Thoracic aorta (tissue), 2 donors: ENCODE measurements around the gene MT2A. TPM values are rescaled to one million over a fixed set of nuclear protein-coding genes. Genes with fewer than 3 reads are reported as not detected.

Experiments used
- ATAC-seq: fragments of 150-250 bp; one replicate; pipeline ENCODE4 v1.8.0; 2017; ENCODE audit warnings: low read depth; ENCODE audit not compliant: insufficient number of reproducible peaks, low FRiP score
- DNase-seq: peaks from one replicate; pipeline ENCODE4 v3.0.0-alpha.2; 2020; ENCODE audit warnings: low spot score
- H3K27ac ChIP-seq, 2 donors: fragments of 200-600 bp; sonication (generic); 1 replicate in 1 of 2; 2 replicates in 1 of 2; pipeline ENCODE4 v1.5.1; 2016; ENCODE audit warnings: mild to moderate bottlenecking in 2 of 2, moderate library complexity in 2 of 2
- H3K27me3 ChIP-seq: fragments of 200-600 bp; sonication (generic); replicated peaks from 2 replicates; pipeline ENCODE4 v1.6.0; 2016; ENCODE audit warnings: mild to moderate bottlenecking; ENCODE audit not compliant: insufficient read depth
- H3K36me3 ChIP-seq: fragments of 200-600 bp; sonication (generic); one replicate; pipeline ENCODE4 v1.5.1; 2016
- H3K4me1 ChIP-seq, 2 donors: fragments of 200-600 bp; sonication (generic); 1 replicate in 1 of 2; 2 replicates in 1 of 2; pipeline versions ENCODE4 v1.5.1 to v1.6.0; 2016; ENCODE audit warnings: low read depth in 2 of 2, mild to moderate bottlenecking in 1 of 2; ENCODE audit not compliant: control insufficient read depth in 1 of 2
- H3K4me3 ChIP-seq: fragments of 200-600 bp; sonication (generic); 2 replicates; pipeline ENCODE4 v1.5.1; 2016; ENCODE audit warnings: mild to moderate bottlenecking
- H3K9me3 ChIP-seq: fragments of 200-600 bp; sonication (generic); 2 replicates; pipeline ENCODE4 v1.5.1; 2016
- CTCF ChIP-seq: fragments of 200-600 bp; sonication (generic); IDR thresholded peaks from one replicate; pipeline ENCODE4 v1.5.1; 2019; ENCODE audit warnings: antibody characterized with exemption
- total RNA-seq, 2 donors: library from RNA; depleted of rRNA; stranded (reverse); fragments of >200 nt; gene quantifications; one replicate each; pipeline versions ENCODE4 v1.1.0 to v1.2.3, GENCODE V29; 2016

The MT2A gene
- total RNA-seq, 2 donors from 2014 or later, result 107 to 185 TPM

GRCh38 chr16:56600398-56600999 lies 7.9 kb upstream of the MT2A start:
- no peak for ATAC-seq
- TF ChIP-seq CTCF, result peak; percentile 59
- H3K27ac ChIP-seq, result no peak overlapping the region
- no peak overlapping the region for H3K4me3 ChIP-seq
- H3K27me3 ChIP-seq, result no peaks in the 10 kb centered on the region
- H3K9me3 ChIP-seq, result no peaks in the 10 kb centered on the region
- no peaks in the 10 kb centered on the region for H3K4me1 ChIP-seq
- no peaks in the 10 kb centered on the region for H3K36me3 ChIP-seq
- DNase-seq, result no peak

- Histone ChIP-seq H3K36me3 (no peaks in the 10 kb centered on the region), H3K27ac (no peak overlapping the region), H3K9me3 (no peaks in the 10 kb centered on the region), H3K27me3 (no peaks in the 10 kb centered on the region), H3K4me3 (no peak overlapping the region), H3K4me1 (peaks cover 0 to 3% of the 10 kb centered on the region in 2 donors)
- DNase-seq, result no peak
- TF ChIP-seq CTCF, result no peak
- ATAC-seq, result no peak
Observed at GRCh38 chr16:56601325-56601724, 7.1 kb upstream of the MT2A start.

GRCh38 chr16:56603589-56603988 lies 4.8 kb upstream of the MT2A start:
- Histone ChIP-seq H3K9me3 (no peaks in the 10 kb centered on the region), H3K36me3 (no peaks in the 10 kb centered on the region), H3K4me3 (no peak overlapping the region), H3K27me3 (no peaks in the 10 kb centered on the region), H3K4me1 (peaks cover 14 to 21% of the 10 kb centered on the region in 2 donors), H3K27ac (no peak overlapping the region)
- TF ChIP-seq CTCF, result peak; percentile 46
- ATAC-seq (no peak), DNase-seq (no peak)

GRCh38 chr16:56604966-56605365 lies 3.4 kb upstream of the MT2A start:
- no peak for TF ChIP-seq CTCF
- Histone ChIP-seq H3K9me3 (no peaks in the 10 kb centered on the region), H3K4me3 (no peak overlapping the region), H3K4me1 (peaks cover 15 to 22% of the 10 kb centered on the region in 2 donors), H3K27me3 (no peaks in the 10 kb centered on the region), H3K27ac (peak overlapping the region in 1 of 2 donors; percentile 93), H3K36me3 (no peaks in the 10 kb centered on the region)
- DNase-seq (no peak), ATAC-seq (no peak)

- Histone ChIP-seq H3K27me3 (no peaks in the 10 kb centered on the region), H3K27ac (peak overlapping the region; percentile 92 to 93), H3K9me3 (no peaks in the 10 kb centered on the region), H3K4me3 (no peak overlapping the region), H3K36me3 (no peaks in the 10 kb centered on the region), H3K4me1 (peaks cover 21 to 27% of the 10 kb centered on the region in 2 donors)
- no peak for TF ChIP-seq CTCF
- ATAC-seq (no peak), DNase-seq (no peak)
Observed at GRCh38 chr16:56605475-56605874, 2.9 kb upstream of the MT2A start.
